HCT116 (cell line): ENCODE results near the gene HK1. TPM values are rescaled to one million over a fixed set of nuclear protein-coding genes. Genes with fewer than 3 reads are reported as not detected.

Experiments
- ATAC-seq: fragments of 200-7000 bp; cut with Tn5 transposase; 2 replicates; pipeline ENCODE4 v1.9.1; 2020; ENCODE audit warnings: mild to moderate bottlenecking, moderate library complexity
- BruUV-seq: library from RNA; stranded (reverse); fragments of 400-500 nt; replicated peaks from 2 replicates; lab custom pipeline; 2021; lab: Mats Ljungman, UMichigan
- CTCF ChIA-PET: fragments of 300-600 bp; sonication (Branson Sonifier 250); formaldehyde crosslinking; loops from one replicate; lab custom pipeline; 2021; ENCODE audit warnings: antibody characterized with exemption; lab: Charles Lee
- POLR2A ChIA-PET: fragments of 300-600, 350-600 bp; sonication (Branson Sonifier 250); formaldehyde crosslinking; loops from one replicate; lab custom pipeline; 2021; ENCODE audit warnings: antibody characterized with exemption; lab: Charles Lee
- RAD21 ChIA-PET, 2 experiments: fragments of 300-600 bp; sonication (Branson Sonifier 250); formaldehyde crosslinking; loops; one replicate each; lab custom pipeline; 2023; ENCODE audit warnings: low total read pairs in 2 of 2; ENCODE audit not compliant: uncharacterized antibody in 2 of 2, unreplicated experiment in 2 of 2, low non-redundant PET in 1 of 2; lab: Charles Lee
- DNase-seq: peaks from one replicate; pipeline ENCODE4 v3.0.0-alpha.2; 2010; ENCODE audit warnings: low read depth, low spot score
- H2AFZ ChIP-seq: fragments of 200-600 bp; shearing (Covaris generic), sonication (generic); 2 replicates; pipeline ENCODE4 v1.6.1; 2017; ENCODE audit warnings: low read depth, mixed run types, mixed read lengths, antibody characterized with exemption, low read length; ENCODE audit not compliant: poor library complexity, severe bottlenecking
- H3K27ac ChIP-seq: 2 replicates; pipeline ENCODE4 v1.5.1; 2012; ENCODE audit warnings: low read depth, low read length
- H3K27me3 ChIP-seq: fragments of 200-600 bp; sonication (generic); 2 replicates; pipeline ENCODE4 v1.6.1; 2016; ENCODE audit warnings: mixed run types, low read length, mixed read lengths; ENCODE audit not compliant: insufficient read depth
- H3K36me3 ChIP-seq, 2 experiments: fragments of 200-500 bp in 1 of 2; fragments of 200-600 bp in 1 of 2; sonication (Bioruptor generic) in 1 of 2; sonication (generic) in 1 of 2; 2 replicates each; pipeline versions ENCODE4 v1.5.1 to v1.6.1; 2014 to 2016; ENCODE audit warnings: low read length in 2 of 2, inconsistent platforms in 1 of 2, mixed read lengths in 1 of 2, mixed run types in 1 of 2; ENCODE audit not compliant: insufficient read depth in 2 of 2, control insufficient read depth in 1 of 2
- H3K4me1 ChIP-seq, 2 experiments: fragments of 200-600 bp in 1 of 2; sonication (generic) in 1 of 2; 2 replicates each; pipeline versions ENCODE4 v1.5.1 to v1.6.1; 2012 to 2017; ENCODE audit warnings: low read length in 2 of 2, inconsistent platforms in 1 of 2, mild to moderate bottlenecking in 1 of 2, mixed read lengths in 1 of 2, mixed run types in 1 of 2, moderate library complexity in 1 of 2; ENCODE audit not compliant: insufficient read depth in 2 of 2, control insufficient read depth in 1 of 2
- H3K4me2 ChIP-seq: fragments of 200-600 bp; sonication (generic); 2 replicates; pipeline ENCODE4 v1.6.1; 2017; ENCODE audit warnings: mixed run types, low read length, mixed read lengths
- H3K4me3 ChIP-seq, 2 experiments: fragments of 200-600 bp in 1 of 2; sonication (generic) in 1 of 2; replicated peaks in 1 of 2; 2 replicates each; pipeline ENCODE4 v1.5.1; 2011 to 2016; ENCODE audit warnings: low read length in 2 of 2, control low read depth in 1 of 2, low read depth in 1 of 2, mild to moderate bottlenecking in 1 of 2, mixed read lengths in 1 of 2, mixed run types in 1 of 2
- H3K79me2 ChIP-seq: fragments of 200-600 bp; sonication (generic); 2 replicates; pipeline ENCODE4 v1.6.1; 2017; ENCODE audit warnings: mild to moderate bottlenecking, mixed run types, low read length, moderate library complexity, mixed read lengths; ENCODE audit not compliant: insufficient read depth
- H3K9ac ChIP-seq: fragments of 200-600 bp; sonication (generic); 2 replicates; pipeline ENCODE4 v1.6.1; 2016; ENCODE audit warnings: low read length, mixed read lengths
- H3K9me2 ChIP-seq: fragments of 200-600 bp; sonication (generic), shearing (Covaris generic); 2 replicates; pipeline ENCODE4 v1.6.1; 2017; ENCODE audit warnings: mixed run types, mild to moderate bottlenecking, moderate library complexity; ENCODE audit not compliant: insufficient read depth
- H3K9me3 ChIP-seq, 2 experiments: fragments of 200-500 bp in 1 of 2; fragments of 200-600 bp in 1 of 2; sonication (Bioruptor generic) in 1 of 2; sonication (generic) in 1 of 2; 2 replicates each; pipeline ENCODE4 v1.6.1; 2014 to 2017; ENCODE audit warnings: low read length in 2 of 2, mixed read lengths in 2 of 2, inconsistent platforms in 1 of 2, low read depth in 1 of 2, mild to moderate bottlenecking in 1 of 2, mixed run types in 1 of 2, moderate library complexity in 1 of 2; ENCODE audit not compliant: control insufficient read depth in 1 of 2, insufficient read depth in 1 of 2
- H4K20me1 ChIP-seq: fragments of 200-600 bp; sonication (generic), shearing (Covaris generic); 2 replicates; pipeline ENCODE4 v1.6.1; 2017; ENCODE audit warnings: mixed run types, mild to moderate bottlenecking, moderate library complexity; ENCODE audit not compliant: insufficient read depth
- CBX3 ChIP-seq: IDR thresholded peaks from 2 replicates; pipeline ENCODE4 v1.6.1; 2012; ENCODE audit warnings: low read depth
- CEBPB ChIP-seq: IDR thresholded peaks from 2 replicates; pipeline ENCODE4 v1.6.1; 2012; ENCODE audit warnings: low read depth
- CTCF ChIP-seq, 3 experiments: fragments of 200-600 bp in 1 of 3; sonication (generic) in 1 of 3; IDR thresholded peaks in 2 of 3; conservative IDR thresholded peaks in 1 of 3; 2 replicates each; pipeline ENCODE4 v1.5.1; 2012 to 2017; ENCODE audit warnings: low read depth in 2 of 3, low read length in 2 of 3, antibody characterized with exemption in 1 of 3, borderline replicate concordance in 1 of 3, control low read depth in 1 of 3, mild to moderate bottlenecking in 1 of 3, mixed read lengths in 1 of 3, mixed run types in 1 of 3, moderate library complexity in 1 of 3; ENCODE audit not compliant: insufficient read depth in 1 of 3
- EGR1 ChIP-seq: IDR thresholded peaks from 2 replicates; pipeline ENCODE4 v1.6.1; 2012; ENCODE audit warnings: low read depth
- ELF1 ChIP-seq: IDR thresholded peaks from 2 replicates; pipeline ENCODE4 v1.6.1; 2012; ENCODE audit warnings: low read depth, borderline replicate concordance
- EZH2 ChIP-seq: fragments of 200-600 bp; sonication (generic); IDR thresholded peaks from 2 replicates; pipeline ENCODE4 v1.6.1; 2017; ENCODE audit warnings: antibody characterized with exemption, mixed run types
- EZH2phosphoT487 ChIP-seq: fragments of 200-600 bp; IDR thresholded peaks from 2 replicates; pipeline ENCODE4 v1.6.1; 2018; ENCODE audit warnings: antibody characterized with exemption, borderline replicate concordance
- JUND ChIP-seq: IDR thresholded peaks from 2 replicates; pipeline ENCODE4 v1.6.1; 2012
- POLR2A ChIP-seq: IDR thresholded peaks from 2 replicates; pipeline ENCODE4 v1.7.0; 2011; ENCODE audit warnings: borderline replicate concordance; ENCODE audit not compliant: insufficient read depth, insufficient read length; ENCODE audit errors: extremely low read depth
- POLR2AphosphoS5 ChIP-seq: IDR thresholded peaks from 2 replicates; pipeline ENCODE4 v1.6.1; 2011; ENCODE audit warnings: mild to moderate bottlenecking, low read depth, low read length, moderate library complexity
- RAD21 ChIP-seq: IDR thresholded peaks from 2 replicates; pipeline ENCODE4 v1.6.1; 2012; ENCODE audit warnings: low read depth, mild to moderate bottlenecking
- SIN3A ChIP-seq: IDR thresholded peaks from 2 replicates; pipeline ENCODE4 v1.6.1; 2012; ENCODE audit warnings: low read depth
- SP1 ChIP-seq: IDR thresholded peaks from 2 replicates; pipeline ENCODE4 v1.6.1; 2012; ENCODE audit warnings: low read depth
- TCF7L2 ChIP-seq: IDR thresholded peaks from 2 replicates; pipeline ENCODE4 v1.7.0; 2011; ENCODE audit warnings: borderline replicate concordance, inconsistent platforms; ENCODE audit not compliant: insufficient read depth, insufficient read length; ENCODE audit errors: extremely low read depth
- YY1 ChIP-seq: IDR thresholded peaks from 2 replicates; pipeline ENCODE4 v1.6.1; 2011; ENCODE audit warnings: low read length, low read depth, moderate library complexity, mild to moderate bottlenecking; ENCODE audit not compliant: insufficient replicate concordance; ENCODE audit errors: extremely low read depth
- ZFX ChIP-seq: fragments of 450-650 bp; IDR thresholded peaks from 2 replicates; pipeline ENCODE4 v1.6.1; 2017
- ZNF274 ChIP-seq: fragments of 200-500 bp; sonication (Bioruptor generic); IDR thresholded peaks from 2 replicates; pipeline ENCODE4 v1.6.1; 2014; ENCODE audit warnings: mild to moderate bottlenecking, low read depth, low read length, inconsistent platforms
- intact Hi-C: fragments of 100-400 bp; cut with micrococcal nuclease; formaldehyde crosslinking; loops from 2 replicates; pipeline ENCODE4 v1.10.0; 2022
- total RNA-seq: library from RNA; stranded (reverse); gene quantifications from one replicate; pipeline ENCODE4 v1.2.1, GENCODE V29; 2021; ENCODE audit not compliant: unreplicated experiment
- TF ChIP-seq, protein P1 (sequence below): IDR thresholded peaks from 2 replicates; pipeline ENCODE4 v1.6.1; 2012; ENCODE audit warnings: low read depth
- TF ChIP-seq, protein P2 (sequence below): IDR thresholded peaks from 2 replicates; pipeline ENCODE4 v1.6.1; 2011; ENCODE audit warnings: mild to moderate bottlenecking, low read length, moderate library complexity; ENCODE audit not compliant: insufficient replicate concordance; ENCODE audit errors: extremely low read depth

HK1 gene
- total RNA-seq, 1 experiment from 2014 or later = 50.3 TPM

- CTCF ChIA-PET = no interaction called here
These were observed 132.2 kb downstream of the HK1 start for GRCh38 chr10:69410487-69410886.

More at GRCh38 chr10:69410487-69410886, 132.2 kb downstream of the HK1 start:
- H4K20me1 ChIP-seq = no peaks in the 10 kb centered on the region
- ChIA-PET RAD21 (no interaction called here), POLR2A (interaction anchor here (0.6 kb wide), 1 partner anchor 11 kb away, joined by 4 read pairs; no protein-coding TSS in a partner anchor)
- no peaks in the 10 kb centered on the region for H3K27me3 ChIP-seq
- no peaks in the 10 kb centered on the region for H3K9me3 ChIP-seq
- no peak overlapping the region for H2AFZ ChIP-seq
- peaks cover 9 to 21% of the 10 kb centered on the region in 2 experiments for H3K4me1 ChIP-seq
- ATAC-seq (no peak), DNase-seq (no peak)
- no peaks in the 10 kb centered on the region for H3K9me2 ChIP-seq
- no peaks in the 10 kb centered on the region for H3K79me2 ChIP-seq
- no peaks in the 10 kb centered on the region for H3K36me3 ChIP-seq
- no peak overlapping the region for H3K4me3 ChIP-seq
- no peak overlapping the region for H3K9ac ChIP-seq
- no peak overlapping the region for H3K27ac ChIP-seq
- BruUV-seq = no TSS peak
- no peak for TF ChIP-seq CTCF (IDR thresholded peaks at IDR 0.05 in 2 of 3, conservative IDR thresholded peaks at IDR 0.05 in 1 of 3; ENCODE audit: borderline replicate concordance in 1 of 3, insufficient read depth in 1 of 3, low read depth in 2 of 3, low read length in 2 of 3)
- TF ChIP-seq ZFX = no peak
- TF ChIP-seq EZH2phosphoT487 = no peak
- TF ChIP-seq POLR2A = no peak
- no peak for TF ChIP-seq RAD21
- TF ChIP-seq, protein P1, sequence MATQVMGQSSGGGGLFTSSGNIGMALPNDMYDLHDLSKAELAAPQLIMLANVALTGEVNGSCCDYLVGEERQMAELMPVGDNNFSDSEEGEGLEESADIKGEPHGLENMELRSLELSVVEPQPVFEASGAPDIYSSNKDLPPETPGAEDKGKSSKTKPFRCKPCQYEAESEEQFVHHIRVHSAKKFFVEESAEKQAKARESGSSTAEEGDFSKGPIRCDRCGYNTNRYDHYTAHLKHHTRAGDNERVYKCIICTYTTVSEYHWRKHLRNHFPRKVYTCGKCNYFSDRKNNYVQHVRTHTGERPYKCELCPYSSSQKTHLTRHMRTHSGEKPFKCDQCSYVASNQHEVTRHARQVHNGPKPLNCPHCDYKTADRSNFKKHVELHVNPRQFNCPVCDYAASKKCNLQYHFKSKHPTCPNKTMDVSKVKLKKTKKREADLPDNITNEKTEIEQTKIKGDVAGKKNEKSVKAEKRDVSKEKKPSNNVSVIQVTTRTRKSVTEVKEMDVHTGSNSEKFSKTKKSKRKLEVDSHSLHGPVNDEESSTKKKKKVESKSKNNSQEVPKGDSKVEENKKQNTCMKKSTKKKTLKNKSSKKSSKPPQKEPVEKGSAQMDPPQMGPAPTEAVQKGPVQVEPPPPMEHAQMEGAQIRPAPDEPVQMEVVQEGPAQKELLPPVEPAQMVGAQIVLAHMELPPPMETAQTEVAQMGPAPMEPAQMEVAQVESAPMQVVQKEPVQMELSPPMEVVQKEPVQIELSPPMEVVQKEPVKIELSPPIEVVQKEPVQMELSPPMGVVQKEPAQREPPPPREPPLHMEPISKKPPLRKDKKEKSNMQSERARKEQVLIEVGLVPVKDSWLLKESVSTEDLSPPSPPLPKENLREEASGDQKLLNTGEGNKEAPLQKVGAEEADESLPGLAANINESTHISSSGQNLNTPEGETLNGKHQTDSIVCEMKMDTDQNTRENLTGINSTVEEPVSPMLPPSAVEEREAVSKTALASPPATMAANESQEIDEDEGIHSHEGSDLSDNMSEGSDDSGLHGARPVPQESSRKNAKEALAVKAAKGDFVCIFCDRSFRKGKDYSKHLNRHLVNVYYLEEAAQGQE = no peak
- TF ChIP-seq SP1 = no peak
- TF ChIP-seq JUND = no peak
- TF ChIP-seq EZH2 = no peak
- no peak for TF ChIP-seq POLR2AphosphoS5
- no peak for TF ChIP-seq ELF1
- no peak for TF ChIP-seq EGR1
- TF ChIP-seq SIN3A = no peak
- no peak for TF ChIP-seq YY1
- TF ChIP-seq CEBPB = no peak
- no peak for TF ChIP-seq CBX3
- TF ChIP-seq ZNF274 = no peak
- TF ChIP-seq, protein P2, sequence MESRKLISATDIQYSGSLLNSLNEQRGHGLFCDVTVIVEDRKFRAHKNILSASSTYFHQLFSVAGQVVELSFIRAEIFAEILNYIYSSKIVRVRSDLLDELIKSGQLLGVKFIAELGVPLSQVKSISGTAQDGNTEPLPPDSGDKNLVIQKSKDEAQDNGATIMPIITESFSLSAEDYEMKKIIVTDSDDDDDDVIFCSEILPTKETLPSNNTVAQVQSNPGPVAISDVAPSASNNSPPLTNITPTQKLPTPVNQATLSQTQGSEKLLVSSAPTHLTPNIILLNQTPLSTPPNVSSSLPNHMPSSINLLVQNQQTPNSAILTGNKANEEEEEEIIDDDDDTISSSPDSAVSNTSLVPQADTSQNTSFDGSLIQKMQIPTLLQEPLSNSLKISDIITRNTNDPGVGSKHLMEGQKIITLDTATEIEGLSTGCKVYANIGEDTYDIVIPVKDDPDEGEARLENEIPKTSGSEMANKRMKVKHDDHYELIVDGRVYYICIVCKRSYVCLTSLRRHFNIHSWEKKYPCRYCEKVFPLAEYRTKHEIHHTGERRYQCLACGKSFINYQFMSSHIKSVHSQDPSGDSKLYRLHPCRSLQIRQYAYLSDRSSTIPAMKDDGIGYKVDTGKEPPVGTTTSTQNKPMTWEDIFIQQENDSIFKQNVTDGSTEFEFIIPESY = no peak
- TF ChIP-seq TCF7L2 = no peak
- H3K4me2 ChIP-seq = no peak overlapping the region
- intact Hi-C loops = no loop called here
